GM23248 (cell line): ENCODE results near the gene PTPRN2. TPM values are rescaled to one million over a fixed set of nuclear protein-coding genes. Genes with fewer than 3 reads are reported as not detected.

Experiments used
- DNase-seq: peaks from one replicate; pipeline ENCODE4 v3.0.0-alpha.2; 2015
- H2AFZ ChIP-seq: fragments of 200-600 bp; sonication (generic); 2 replicates; pipeline ENCODE4 v1.6.1; 2016; ENCODE audit warnings: antibody characterized with exemption
- H3F3A ChIP-seq: fragments of 200-600 bp; sonication (generic); 2 replicates; pipeline ENCODE4 v1.6.1; 2016; ENCODE audit warnings: mild to moderate bottlenecking, antibody characterized with exemption, mixed run types; ENCODE audit not compliant: insufficient read depth
- H3K27ac ChIP-seq: fragments of 200-600 bp; sonication (generic); 2 replicates; pipeline ENCODE4 v1.5.1; 2016; ENCODE audit warnings: mild to moderate bottlenecking
- H3K27me3 ChIP-seq: fragments of 200-600 bp; sonication (generic); replicated peaks from 2 replicates; pipeline ENCODE4 v1.6.1; 2016; ENCODE audit warnings: mild to moderate bottlenecking; ENCODE audit not compliant: insufficient read depth
- H3K36me3 ChIP-seq: fragments of 200-600 bp; sonication (generic); 2 replicates; pipeline ENCODE4 v1.6.1; 2016; ENCODE audit warnings: low read depth, mild to moderate bottlenecking
- H3K4me1 ChIP-seq: fragments of 200-600 bp; sonication (generic); 2 replicates; pipeline ENCODE4 v1.6.1; 2016; ENCODE audit warnings: mild to moderate bottlenecking; ENCODE audit not compliant: insufficient read depth
- H3K4me2 ChIP-seq: fragments of 200-600 bp; sonication (generic); one replicate; pipeline ENCODE4 v1.6.1; 2016; ENCODE audit warnings: mild to moderate bottlenecking; ENCODE audit not compliant: unreplicated experiment
- H3K4me3 ChIP-seq: fragments of 200-600 bp; sonication (generic); 2 replicates; pipeline ENCODE4 v1.5.1; 2016; ENCODE audit warnings: mild to moderate bottlenecking
- H3K79me2 ChIP-seq: fragments of 200-600 bp; sonication (generic); 2 replicates; pipeline ENCODE4 v1.6.1; 2016; ENCODE audit warnings: mild to moderate bottlenecking; ENCODE audit not compliant: insufficient read depth
- H3K9ac ChIP-seq: fragments of 200-600 bp; sonication (generic); 2 replicates; pipeline ENCODE4 v1.6.1; 2016; ENCODE audit warnings: mild to moderate bottlenecking
- H3K9me2 ChIP-seq: fragments of 200-600 bp; sonication (generic); 2 replicates; pipeline ENCODE4 v1.6.1; 2016; ENCODE audit warnings: mixed run types, mild to moderate bottlenecking, moderate library complexity; ENCODE audit not compliant: insufficient read depth
- H3K9me3 ChIP-seq: fragments of 200-600 bp; sonication (generic); one replicate; pipeline ENCODE4 v1.6.1; 2017; ENCODE audit warnings: low read depth
- H4K20me1 ChIP-seq: fragments of 200-600 bp; sonication (generic); 2 replicates; pipeline ENCODE4 v1.6.0; 2016; ENCODE audit not compliant: insufficient read depth
- EZH2 ChIP-seq: fragments of 200-600 bp; sonication (generic); IDR thresholded peaks from 2 replicates; pipeline ENCODE4 v1.6.1; 2018; ENCODE audit warnings: antibody characterized with exemption, mild to moderate bottlenecking; ENCODE audit not compliant: insufficient read depth, poor library complexity, severe bottlenecking
- EZH2phosphoT487 ChIP-seq: fragments of 200-600 bp; sonication (generic); IDR thresholded peaks from 2 replicates; pipeline ENCODE4 v1.6.1; 2018; ENCODE audit warnings: antibody characterized with exemption, moderate library complexity, mild to moderate bottlenecking, low read depth; ENCODE audit not compliant: insufficient read depth
- WGBS, 2 experiments: methylation state at CpG; one replicate each; pipeline ENCODE4 v1.1.6; 2015 to 2017; ENCODE audit warnings: low lambda C conversion rate in 2 of 2, low coverage in 1 of 2; ENCODE audit errors: missing lambda C conversion rate in 2 of 2; 5-methylcytosine and 5-hydroxymethylcytosine counted together
- in situ Hi-C: fragments of 300-500 bp; cut with MboI; formaldehyde crosslinking; loops from 2 replicates; pipeline ENCODE4 v1.15.0; 2020
- polyA plus RNA-seq: library from polyadenylated mRNA; unstranded; fragments of >200 nt; fragmentation: Nextera tagmentation; extraction: Ambion mirVana; gene quantifications from 2 replicates; pipeline ENCODE4 v1.2.1, GENCODE V29; 2016
- total RNA-seq: library from RNA; depleted of rRNA; stranded (reverse); fragments of >200 nt; shearing (Covaris generic); gene quantifications from 2 replicates; pipeline ENCODE4 v1.2.3, GENCODE V29; 2014

PTPRN2 gene
- total and polyA plus RNA-seq, 2 experiments from 2014 or later = 0.13 TPM; not detected in 1

DNA sequence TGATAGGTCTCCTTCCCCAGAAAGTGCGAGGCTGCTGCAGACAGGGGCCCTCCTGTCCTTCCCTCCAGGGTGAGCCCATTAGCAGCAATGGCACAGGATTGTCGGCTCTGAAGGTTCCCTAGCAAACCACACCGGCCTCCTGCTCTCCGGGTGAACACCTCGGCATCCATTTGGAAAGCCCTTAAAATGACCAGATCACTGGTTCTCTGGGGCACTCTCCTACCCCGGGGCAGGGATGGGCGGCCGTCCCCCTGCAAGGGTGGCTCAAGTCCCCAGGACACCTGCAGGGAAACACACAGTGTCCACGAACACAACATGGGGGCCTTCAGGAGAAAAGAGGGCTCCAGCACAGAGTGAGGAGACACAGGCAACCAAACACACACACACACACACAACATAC lies 459.1 kb downstream of the PTPRN2 start:
- Histone ChIP-seq H3K9me2 (no peaks in the 10 kb centered on the region), H3K9ac (no peak overlapping the region), H3F3A (no peaks in the 10 kb centered on the region), H3K9me3 (no peaks in the 10 kb centered on the region), H3K36me3 (no peaks in the 10 kb centered on the region), H3K4me3 (no peak overlapping the region), H2AFZ (no peak overlapping the region), H3K27me3 (no peaks in the 10 kb centered on the region), H3K4me2 (no peak overlapping the region), H3K27ac (no peak overlapping the region), H3K79me2 (no peaks in the 10 kb centered on the region), H3K4me1 (no peaks in the 10 kb centered on the region), H4K20me1 (no peaks in the 10 kb centered on the region)
- WGBS, 2 experiments = 57 to 59% methylated on average over 9 of the region's 9 CpGs
- TF ChIP-seq EZH2phosphoT487 = no peak
- TF ChIP-seq EZH2 = no peak
- no peak for DNase-seq
- in situ Hi-C loops = no loop called here

- H3K79me2 ChIP-seq = no peaks in the 10 kb centered on the region
- TF ChIP-seq EZH2phosphoT487 (no peak), EZH2 (no peak)
- no peaks in the 10 kb centered on the region for H3K36me3 ChIP-seq
- no peaks in the 10 kb centered on the region for H3K4me1 ChIP-seq
- no peaks in the 10 kb centered on the region for H3K27me3 ChIP-seq
- WGBS, 2 experiments = 46 to 55% methylated on average over 13 to 15 of the region's 15 CpGs
- H3K4me2 ChIP-seq = no peak overlapping the region
- H3F3A ChIP-seq = no peaks in the 10 kb centered on the region
- in situ Hi-C loops = no loop called here
- H3K4me3 ChIP-seq = no peak overlapping the region
- no peaks in the 10 kb centered on the region for H3K9me2 ChIP-seq
- no peak for DNase-seq
- no peak overlapping the region for H3K9ac ChIP-seq
- H2AFZ ChIP-seq = no peak overlapping the region
- no peaks in the 10 kb centered on the region for H4K20me1 ChIP-seq
- H3K9me3 ChIP-seq = no peaks in the 10 kb centered on the region
- no peak overlapping the region for H3K27ac ChIP-seq
Observed at GRCh38 chr7:158127241-158127640, 460.4 kb downstream of the PTPRN2 start.

- 71 to 75% methylated on average over 11 to 15 of the region's 15 CpGs for WGBS, 2 experiments
- H3K4me1 ChIP-seq = no peaks in the 10 kb centered on the region
Observed at GRCh38 chr7:158126661-158127060, 461.0 kb downstream of the PTPRN2 start.

DNA sequence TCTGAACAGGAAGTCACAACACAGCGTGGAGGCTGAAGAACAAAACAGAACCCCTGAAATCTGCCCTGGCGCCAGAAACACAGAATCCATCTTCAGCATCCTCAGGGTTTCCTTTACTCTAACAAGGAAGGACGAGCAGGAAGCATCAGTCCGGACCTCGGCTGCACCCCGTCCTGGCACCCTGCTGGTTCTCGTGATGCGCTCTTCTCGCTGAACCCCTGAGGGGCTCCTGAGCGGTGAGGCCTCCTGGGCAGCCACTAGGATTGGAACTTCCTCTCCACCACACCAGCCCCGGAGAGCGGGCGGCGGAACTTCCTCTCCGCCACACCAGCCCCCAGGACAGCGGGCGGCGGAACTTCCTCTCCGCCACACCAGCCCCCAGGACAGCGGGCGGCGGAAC lies 461.9 kb downstream of the PTPRN2 start:
- Histone ChIP-seq H3K9me3 (no peaks in the 10 kb centered on the region), H3F3A (no peaks in the 10 kb centered on the region), H3K9ac (no peak overlapping the region), H3K27ac (no peak overlapping the region), H3K4me3 (no peak overlapping the region), H3K79me2 (no peaks in the 10 kb centered on the region), H3K4me2 (no peak overlapping the region), H3K36me3 (no peaks in the 10 kb centered on the region), H2AFZ (no peak overlapping the region), H3K27me3 (no peaks in the 10 kb centered on the region), H3K9me2 (no peaks in the 10 kb centered on the region), H3K4me1 (no peaks in the 10 kb centered on the region), H4K20me1 (no peaks in the 10 kb centered on the region)
- TF ChIP-seq EZH2phosphoT487 (no peak), EZH2 (no peak)
- WGBS, 2 experiments = 63 to 80% methylated on average over 10 to 22 of the region's 22 CpGs
- in situ Hi-C loops = no loop called here
- no peak for DNase-seq

More at GRCh38 chr7:158126661-158127060, 461.0 kb downstream of the PTPRN2 start:
- Histone ChIP-seq H3K27ac (no peak overlapping the region), H3K4me3 (no peak overlapping the region), H3F3A (no peaks in the 10 kb centered on the region), H3K36me3 (no peaks in the 10 kb centered on the region), H4K20me1 (no peaks in the 10 kb centered on the region), H2AFZ (no peak overlapping the region), H3K9ac (no peak overlapping the region), H3K27me3 (no peaks in the 10 kb centered on the region), H3K9me2 (no peaks in the 10 kb centered on the region), H3K9me3 (no peaks in the 10 kb centered on the region), H3K4me2 (no peak overlapping the region), H3K79me2 (no peaks in the 10 kb centered on the region)
- TF ChIP-seq EZH2 (no peak), EZH2phosphoT487 (no peak)
- no peak for DNase-seq
- in situ Hi-C loops = no loop called here

- Histone ChIP-seq H4K20me1 (no peaks in the 10 kb centered on the region), H3K27ac (no peak overlapping the region), H3K9me2 (no peaks in the 10 kb centered on the region), H3K4me1 (no peaks in the 10 kb centered on the region), H3F3A (no peaks in the 10 kb centered on the region), H3K9me3 (no peaks in the 10 kb centered on the region), H3K36me3 (no peaks in the 10 kb centered on the region), H3K9ac (no peak overlapping the region), H3K79me2 (no peaks in the 10 kb centered on the region), H3K4me2 (no peak overlapping the region), H3K27me3 (no peaks in the 10 kb centered on the region), H3K4me3 (no peak overlapping the region), H2AFZ (no peak overlapping the region)
- in situ Hi-C loops = no loop called here
- DNase-seq = no peak
- TF ChIP-seq EZH2 (no peak), EZH2phosphoT487 (no peak)
- WGBS, 2 experiments = 40 to 51% methylated on average over 4 to 17 of the region's 17 CpGs
Observed at GRCh38 chr7:158125091-158125490, 462.5 kb downstream of the PTPRN2 start.
